Fibroblast of skin of back (primary cell): Measurements from ENCODE around the gene RFXANK.

ENCODE experiments used
- DNase-seq: peaks from one replicate; pipeline ENCODE4 v3.0.0-alpha.2; 2013

RFXANK gene

DNA sequence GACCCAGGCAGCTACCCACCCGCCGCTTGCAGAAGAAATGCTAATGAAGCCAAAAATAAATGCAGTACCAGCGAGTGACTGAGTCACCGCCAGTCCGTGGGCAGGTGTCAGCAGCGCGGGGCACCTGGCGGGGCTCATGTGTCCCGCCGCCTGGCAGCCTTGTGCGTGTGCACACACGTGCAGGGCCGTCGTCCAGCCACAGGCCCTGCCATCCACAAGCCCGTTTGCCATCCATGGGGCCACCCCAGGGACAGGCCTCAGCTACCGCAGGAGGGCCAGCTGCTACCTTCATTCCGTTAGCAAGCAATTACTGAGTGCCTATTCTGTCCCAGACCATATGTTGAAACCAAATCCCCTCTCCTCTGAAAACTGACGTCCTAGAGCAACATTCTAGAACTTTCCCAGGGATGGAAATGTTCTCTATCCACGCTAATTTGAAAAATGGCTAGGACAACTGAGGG lies 40.2 kb downstream of the RFXANK start:
- DNase-seq = no peak

GRCh38 chr19:19234220-19234816 lies 42.3 kb downstream of the RFXANK start:
- no peak for DNase-seq

GRCh38 chr19:19236173-19236572 lies 44.1 kb downstream of the RFXANK start:
- DNase-seq = no peak

DNA sequence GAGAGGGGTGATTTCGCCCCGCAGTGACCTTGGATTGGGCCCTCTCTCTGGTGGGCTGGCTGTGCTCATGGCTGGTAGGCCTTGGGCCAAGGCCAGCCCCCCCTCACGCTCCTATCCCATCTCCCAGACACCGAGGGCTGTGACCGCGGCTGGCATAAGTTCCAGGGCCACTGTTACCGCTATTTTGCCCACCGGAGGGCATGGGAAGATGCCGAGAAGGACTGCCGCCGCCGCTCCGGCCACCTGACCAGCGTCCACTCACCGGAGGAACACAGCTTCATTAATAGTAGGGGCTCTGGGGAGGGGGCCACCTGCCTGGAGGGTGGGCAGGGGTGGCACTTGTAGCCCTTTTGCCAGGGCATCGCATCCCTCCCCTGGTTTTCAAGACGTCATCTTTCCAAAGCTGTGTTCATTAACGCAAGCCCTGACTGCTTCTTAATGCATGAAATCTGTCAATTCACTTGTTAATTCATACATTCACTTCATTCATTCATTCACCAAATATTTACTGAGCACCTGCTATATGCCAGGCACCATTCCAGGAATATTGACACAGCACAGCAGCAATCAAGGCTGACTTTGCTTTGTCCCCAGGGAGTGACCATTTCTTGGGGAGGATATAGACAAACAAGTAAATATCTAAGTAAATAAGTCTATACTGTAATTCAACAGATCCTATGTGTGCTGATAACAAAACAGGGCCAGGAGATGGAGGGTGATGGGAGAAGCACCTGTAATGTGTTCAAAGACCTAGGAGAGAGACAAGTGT lies 46.3 kb downstream of the RFXANK start:
- DNase-seq = no peak

DNA sequence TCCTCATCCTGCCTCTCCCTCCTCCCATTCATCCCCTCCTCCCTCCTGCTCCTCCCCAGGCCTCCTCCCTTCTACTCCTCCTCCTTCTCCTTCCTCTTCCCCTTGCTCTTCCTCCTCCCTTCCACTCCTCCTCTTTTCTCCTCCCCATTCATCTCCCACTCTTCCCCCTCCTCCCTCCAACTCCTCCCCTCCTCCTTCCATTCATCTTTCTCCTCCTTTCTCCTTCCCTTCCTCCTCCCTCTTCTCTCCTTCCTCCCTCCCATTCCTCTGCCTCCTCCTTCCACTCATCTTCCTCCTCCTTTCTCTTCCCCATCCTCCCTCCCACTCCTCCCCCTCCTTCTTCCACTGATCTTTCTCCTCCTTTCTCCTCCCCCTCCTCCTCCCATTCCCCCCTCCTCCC lies 47.6 kb downstream of the RFXANK start:
- no peak for DNase-seq

DNA sequence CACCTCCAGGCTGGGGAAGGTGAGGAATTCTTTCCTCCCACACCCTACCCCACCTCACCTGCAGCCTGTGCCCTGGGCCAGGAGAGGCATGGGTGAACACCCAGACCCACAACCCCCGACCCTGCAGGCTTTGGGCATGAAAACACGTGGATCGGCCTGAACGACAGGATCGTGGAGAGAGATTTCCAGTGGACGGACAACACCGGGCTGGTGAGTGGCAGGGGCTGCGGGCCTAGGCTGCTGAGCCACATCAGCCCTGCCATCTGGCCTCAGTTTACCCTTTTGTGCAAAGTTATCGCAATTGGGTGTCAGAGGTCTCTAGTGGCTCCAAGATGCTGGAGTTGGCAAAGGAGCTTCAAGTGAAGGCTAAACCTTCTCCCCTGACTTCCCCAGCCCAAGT lies 48.4 kb downstream of the RFXANK start:
- no peak for DNase-seq

GRCh38 chr19:19250196-19250801 lies 58.2 kb downstream of the RFXANK start:
- no peak for DNase-seq
